Activated B cell treated with CpG ODN at 0.5 μM for 24 hours (primary cell): ENCODE data around the gene ZNF277. TPM values are rescaled to one million over a fixed set of nuclear protein-coding genes. Genes with fewer than 3 reads are reported as not detected.

Experiments
- ATAC-seq: fragments of 200-7000 bp; cut with Tn5 transposase; one replicate; pipeline ENCODE4 v1.10.0; 2021; ENCODE audit warnings: low read depth, mild to moderate bottlenecking, moderate library complexity
- CTCF ChIA-PET: fragments of 350-600 bp; sonication (Branson Sonifier 250); formaldehyde crosslinking; loops from one replicate; lab custom pipeline; 2021; ENCODE audit warnings: antibody characterized with exemption; lab: Charles Lee
- POLR2A ChIA-PET: fragments of 350-600 bp; sonication (Branson Sonifier 250); formaldehyde crosslinking; loops from one replicate; lab custom pipeline; 2021; ENCODE audit warnings: antibody characterized with exemption; lab: Charles Lee
- DNase-seq: peaks from one replicate; pipeline ENCODE4 v3.0.0; 2022
- H3K27ac Mint-ChIP-seq: one replicate; pipeline ENCODE4 v1.8.0; 2020; ENCODE audit warnings: mixed read lengths
- H3K27me3 Mint-ChIP-seq: one replicate; pipeline ENCODE4 v1.8.0; 2021; ENCODE audit warnings: mixed read lengths
- H3K36me3 Mint-ChIP-seq: one replicate; pipeline ENCODE4 v1.8.0; 2021; ENCODE audit warnings: low read depth, mixed read lengths
- H3K4me1 Mint-ChIP-seq: one replicate; pipeline ENCODE4 v1.8.0; 2021; ENCODE audit warnings: mixed read lengths
- H3K4me3 Mint-ChIP-seq: one replicate; pipeline ENCODE4 v1.8.0; 2020; ENCODE audit warnings: mild to moderate bottlenecking, mixed read lengths
- H3K9me3 Mint-ChIP-seq: one replicate; pipeline ENCODE4 v1.8.0; 2020; ENCODE audit warnings: mixed read lengths
- intact Hi-C: fragments of 100-400 bp; cut with micrococcal nuclease; formaldehyde crosslinking; loops from one replicate; pipeline ENCODE4 v1.15.1; 2024
- total RNA-seq: library from RNA; stranded (reverse); gene quantifications from 2 replicates; pipeline ENCODE4 v1.2.3, GENCODE V29; 2022
- TF ChIP-seq, protein P1 (sequence below): fragments of 200-600 bp; IDR thresholded peaks from one replicate; pipeline ENCODE4 v1.8.0; 2022; ENCODE audit warnings: antibody characterized with exemption, mild to moderate bottlenecking

ZNF277 gene
- total RNA-seq, 1 donor from 2014 or later, result 12.6 TPM

DNA sequence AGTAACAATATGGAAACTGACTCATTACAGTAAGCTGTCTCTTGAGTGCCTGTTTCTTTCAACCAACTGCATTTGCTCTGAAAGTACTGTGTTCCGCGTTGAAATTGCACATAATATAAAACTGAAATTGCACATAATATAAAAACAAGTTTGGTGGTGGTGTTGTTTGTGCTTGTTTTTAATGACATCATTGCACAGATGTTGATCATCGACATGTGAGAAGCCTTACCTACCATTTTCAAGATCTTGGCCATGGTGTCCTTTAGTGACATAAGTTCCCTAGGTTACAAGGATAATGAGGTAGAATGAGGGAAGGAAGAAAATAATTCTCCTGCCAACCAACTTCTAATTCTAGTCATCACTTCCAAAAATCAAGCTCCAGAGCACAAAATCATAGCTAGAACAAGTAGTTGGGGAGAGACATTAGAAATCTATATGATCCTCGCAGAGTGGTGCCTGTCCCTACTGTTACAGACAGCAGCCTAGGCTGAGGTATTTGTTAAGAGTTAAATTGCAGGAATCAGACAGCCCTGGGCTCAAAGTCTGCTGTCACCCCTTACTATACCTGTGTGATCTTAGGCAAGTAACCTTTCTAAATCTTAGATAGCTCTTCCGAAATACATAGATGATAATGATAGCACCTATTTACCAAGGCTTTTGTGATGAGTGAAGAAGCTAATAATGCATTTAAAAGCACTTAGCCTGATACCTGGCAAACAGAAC lies 29.6 kb upstream of the ZNF277 start:
- Mint-ChIP-seq H3K27me3 (peaks cover 15% of the 10 kb centered on the region), H3K4me1 (no peaks in the 10 kb centered on the region), H3K9me3 (no peaks in the 10 kb centered on the region), H3K4me3 (no peak overlapping the region), H3K36me3 (no peaks in the 10 kb centered on the region), H3K27ac (no peak overlapping the region)
- no peak for DNase-seq
- POLR2A ChIA-PET, result no interaction called here
- TF ChIP-seq, protein P1, sequence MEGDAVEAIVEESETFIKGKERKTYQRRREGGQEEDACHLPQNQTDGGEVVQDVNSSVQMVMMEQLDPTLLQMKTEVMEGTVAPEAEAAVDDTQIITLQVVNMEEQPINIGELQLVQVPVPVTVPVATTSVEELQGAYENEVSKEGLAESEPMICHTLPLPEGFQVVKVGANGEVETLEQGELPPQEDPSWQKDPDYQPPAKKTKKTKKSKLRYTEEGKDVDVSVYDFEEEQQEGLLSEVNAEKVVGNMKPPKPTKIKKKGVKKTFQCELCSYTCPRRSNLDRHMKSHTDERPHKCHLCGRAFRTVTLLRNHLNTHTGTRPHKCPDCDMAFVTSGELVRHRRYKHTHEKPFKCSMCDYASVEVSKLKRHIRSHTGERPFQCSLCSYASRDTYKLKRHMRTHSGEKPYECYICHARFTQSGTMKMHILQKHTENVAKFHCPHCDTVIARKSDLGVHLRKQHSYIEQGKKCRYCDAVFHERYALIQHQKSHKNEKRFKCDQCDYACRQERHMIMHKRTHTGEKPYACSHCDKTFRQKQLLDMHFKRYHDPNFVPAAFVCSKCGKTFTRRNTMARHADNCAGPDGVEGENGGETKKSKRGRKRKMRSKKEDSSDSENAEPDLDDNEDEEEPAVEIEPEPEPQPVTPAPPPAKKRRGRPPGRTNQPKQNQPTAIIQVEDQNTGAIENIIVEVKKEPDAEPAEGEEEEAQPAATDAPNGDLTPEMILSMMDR, result no peak
- intact Hi-C loops, result loop anchor here (10.0 kb wide), 1 partner anchor 58 kb away; no protein-coding TSS in a partner anchor
- CTCF ChIA-PET, result no interaction called here
- ATAC-seq, result no peak

DNA sequence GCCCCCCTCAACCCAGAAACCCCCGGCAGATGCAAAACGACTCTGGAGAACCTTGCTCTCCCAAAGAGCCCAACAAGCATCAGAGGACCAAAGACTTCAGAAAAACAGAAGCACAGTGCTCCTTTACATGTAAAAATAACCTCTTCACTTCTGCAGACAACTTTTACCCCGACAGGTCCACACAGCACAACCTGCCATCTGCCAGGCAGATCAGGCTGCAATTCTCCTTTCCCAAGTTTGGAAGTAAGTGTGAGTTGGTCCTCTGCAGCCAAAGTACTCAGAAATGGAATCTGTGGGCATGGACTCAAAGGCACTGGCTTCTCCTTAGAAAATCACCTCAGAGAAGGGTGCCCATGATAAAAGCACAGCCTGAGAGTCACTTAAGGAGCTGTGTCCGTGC lies 26.3 kb upstream of the ZNF277 start:
- Mint-ChIP-seq H3K4me3 (no peak overlapping the region), H3K36me3 (no peaks in the 10 kb centered on the region)
- CTCF ChIA-PET, result no interaction called here

GRCh38 chr7:112182749-112183148 lies 23.7 kb upstream of the ZNF277 start:
- ChIA-PET CTCF (no interaction called here), POLR2A (no interaction called here)
- no peaks in the 10 kb centered on the region for H3K4me1 Mint-ChIP-seq
- no peaks in the 10 kb centered on the region for H3K36me3 Mint-ChIP-seq
- no peak for DNase-seq
- H3K4me3 Mint-ChIP-seq, result no peak overlapping the region
- TF ChIP-seq, protein P1, result no peak
- H3K9me3 Mint-ChIP-seq, result no peaks in the 10 kb centered on the region
- peaks cover 12% of the 10 kb centered on the region for H3K27me3 Mint-ChIP-seq
- intact Hi-C loops, result no loop called here
- no peak overlapping the region for H3K27ac Mint-ChIP-seq
- no peak for ATAC-seq

More for the DNA sequence above, 26.3 kb upstream of the ZNF277 start:
- TF ChIP-seq, protein P1, result no peak
- POLR2A ChIA-PET, result no interaction called here
- Mint-ChIP-seq H3K9me3 (no peaks in the 10 kb centered on the region), H3K27me3 (peaks cover 13% of the 10 kb centered on the region), H3K27ac (no peak overlapping the region), H3K4me1 (no peaks in the 10 kb centered on the region)
- no peak for DNase-seq
- no peak for ATAC-seq
- intact Hi-C loops, result no loop called here

DNA sequence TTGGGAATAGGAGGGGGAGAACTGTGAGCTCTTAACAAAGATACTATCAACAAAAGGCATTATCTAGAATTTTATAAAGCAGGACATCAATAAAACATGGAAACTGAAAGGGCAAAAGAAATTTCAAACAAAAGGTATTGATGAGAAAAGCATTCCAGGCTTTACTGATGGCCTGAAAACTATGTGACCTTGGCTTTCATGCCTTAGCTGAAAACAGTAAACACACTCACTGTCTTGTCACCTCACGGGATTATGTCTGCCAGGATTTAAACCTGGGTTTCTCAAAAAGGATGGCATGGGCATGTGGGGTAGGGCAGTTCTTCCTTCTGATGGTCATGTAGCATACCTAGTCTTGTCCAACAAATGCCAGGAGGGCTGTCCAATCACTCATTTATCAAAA lies 23.2 kb upstream of the ZNF277 start:
- TF ChIP-seq, protein P1, result no peak
- H3K4me1 Mint-ChIP-seq, result no peaks in the 10 kb centered on the region
- intact Hi-C loops, result no loop called here
- CTCF ChIA-PET, result no interaction called here
- H3K36me3 Mint-ChIP-seq, result no peaks in the 10 kb centered on the region
- POLR2A ChIA-PET, result no interaction called here
- no peak for ATAC-seq
- no peak for DNase-seq
- no peaks in the 10 kb centered on the region for H3K9me3 Mint-ChIP-seq
- no peak overlapping the region for H3K4me3 Mint-ChIP-seq
- H3K27ac Mint-ChIP-seq, result no peak overlapping the region
- peaks cover 9% of the 10 kb centered on the region for H3K27me3 Mint-ChIP-seq

GRCh38 chr7:112184455-112184854 lies 22.0 kb upstream of the ZNF277 start:
- POLR2A ChIA-PET, result no interaction called here
- CTCF ChIA-PET, result no interaction called here
- no peaks in the 10 kb centered on the region for H3K9me3 Mint-ChIP-seq
- intact Hi-C loops, result no loop called here
- DNase-seq (no peak), ATAC-seq (no peak)
- H3K4me1 Mint-ChIP-seq, result no peaks in the 10 kb centered on the region
- H3K36me3 Mint-ChIP-seq, result no peaks in the 10 kb centered on the region
- no peak overlapping the region for H3K27ac Mint-ChIP-seq
- H3K4me3 Mint-ChIP-seq, result no peak overlapping the region
- H3K27me3 Mint-ChIP-seq, result peaks cover 10% of the 10 kb centered on the region
- TF ChIP-seq, protein P1, result no peak
